ENCODE data around the gene KCNT1. TPM values are rescaled to one million over a fixed set of nuclear protein-coding genes. Genes with fewer than 3 reads are reported as not detected.

KCNT1 gene
- total RNA-seq, 1 experiment from 2014 or later: 0.17 TPM

GRCh38 chr9:135797507-135798262 is 95.7 kb downstream of the KCNT1 start:
- H4K20me1 ChIP-seq (ENCODE audit: insufficient read depth): no peaks in the 10 kb centered on the region
- no peak overlapping the region for H3K4me2 ChIP-seq (ENCODE audit: low read length)
- no peaks in the 10 kb centered on the region for H3K9me2 ChIP-seq (ENCODE audit: insufficient read depth)
- H3K9ac ChIP-seq (ENCODE audit: low read length): no peak overlapping the region
- intact Hi-C loops (cut with micrococcal nuclease): loop anchor here (1.0 kb wide), 1 partner anchor 326 kb away; no protein-coding TSS in a partner anchor
- no peaks in the 10 kb centered on the region for H3K36me3 ChIP-seq (ENCODE audit: control insufficient read depth in 1 of 2, insufficient read depth in 2 of 2, low read length in 2 of 2)
- RAD21 ChIA-PET (ENCODE audit: low non-redundant PET in 1 of 2, low total read pairs in 2 of 2, uncharacterized antibody in 2 of 2, unreplicated experiment in 2 of 2): no interaction called here
- no peak overlapping the region for H2AFZ ChIP-seq (ENCODE audit: low read depth, low read length, poor library complexity, severe bottlenecking)
- TF ChIP-seq RAD21 (IDR thresholded peaks at IDR 0.05; ENCODE audit: low read depth) (peak; percentile 79), ATF3 (IDR thresholded peaks at IDR 0.05) (no peak), CEBPB (IDR thresholded peaks at IDR 0.05; ENCODE audit: low read depth) (no peak)
- TF ChIP-seq, protein P1, sequence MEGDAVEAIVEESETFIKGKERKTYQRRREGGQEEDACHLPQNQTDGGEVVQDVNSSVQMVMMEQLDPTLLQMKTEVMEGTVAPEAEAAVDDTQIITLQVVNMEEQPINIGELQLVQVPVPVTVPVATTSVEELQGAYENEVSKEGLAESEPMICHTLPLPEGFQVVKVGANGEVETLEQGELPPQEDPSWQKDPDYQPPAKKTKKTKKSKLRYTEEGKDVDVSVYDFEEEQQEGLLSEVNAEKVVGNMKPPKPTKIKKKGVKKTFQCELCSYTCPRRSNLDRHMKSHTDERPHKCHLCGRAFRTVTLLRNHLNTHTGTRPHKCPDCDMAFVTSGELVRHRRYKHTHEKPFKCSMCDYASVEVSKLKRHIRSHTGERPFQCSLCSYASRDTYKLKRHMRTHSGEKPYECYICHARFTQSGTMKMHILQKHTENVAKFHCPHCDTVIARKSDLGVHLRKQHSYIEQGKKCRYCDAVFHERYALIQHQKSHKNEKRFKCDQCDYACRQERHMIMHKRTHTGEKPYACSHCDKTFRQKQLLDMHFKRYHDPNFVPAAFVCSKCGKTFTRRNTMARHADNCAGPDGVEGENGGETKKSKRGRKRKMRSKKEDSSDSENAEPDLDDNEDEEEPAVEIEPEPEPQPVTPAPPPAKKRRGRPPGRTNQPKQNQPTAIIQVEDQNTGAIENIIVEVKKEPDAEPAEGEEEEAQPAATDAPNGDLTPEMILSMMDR (IDR thresholded peaks at IDR 0.05 in 2 of 3, conservative IDR thresholded peaks at IDR 0.05 in 1 of 3; ENCODE audit: borderline replicate concordance in 1 of 3, insufficient read depth in 1 of 3, low read depth in 2 of 3, low read length in 2 of 3): peak; percentile 74 to 95 (median 87)
- peak; percentile 24 for DNase-seq (ENCODE audit: low read depth, low spot score)
- peaks cover 0 to 4% of the 10 kb centered on the region in 2 experiments; a peak in 1 of 4 replicates for H3K4me1 ChIP-seq (ENCODE audit: control insufficient read depth in 1 of 2, insufficient read depth in 2 of 2, low read length in 2 of 2)
- H3K79me2 ChIP-seq (ENCODE audit: insufficient read depth, low read length): no peaks in the 10 kb centered on the region
- no TSS peak for BruUV-seq (replicated peaks)
- no peaks in the 10 kb centered on the region for H3K27me3 ChIP-seq (ENCODE audit: insufficient read depth, low read length)
- H3K9me3 ChIP-seq (ENCODE audit: control insufficient read depth in 1 of 2, insufficient read depth in 1 of 2, low read depth in 1 of 2, low read length in 2 of 2): no peaks in the 10 kb centered on the region
- no peak overlapping the region for H3K4me3 ChIP-seq (replicated peaks in 1 of 2; ENCODE audit: low read depth in 1 of 2, low read length in 2 of 2)
- ATAC-seq: peak; percentile 91
- H3K27ac ChIP-seq (ENCODE audit: low read depth, low read length): no peak overlapping the region
- CTCF ChIA-PET: interaction anchor here (0.7 to 2.6 kb wide), 3 partner anchors 9 to 325 kb away, joined by 3 to 7 read pairs (median 4); no protein-coding TSS in a partner anchor
- POLR2A ChIA-PET: no interaction called here

GRCh38 chr9:135798263-135798585 is 96.2 kb downstream of the KCNT1 start:
- CTCF ChIA-PET: no interaction called here
- H3K36me3 ChIP-seq (ENCODE audit: control insufficient read depth in 1 of 2, insufficient read depth in 2 of 2, low read length in 2 of 2): no peaks in the 10 kb centered on the region
- no peaks in the 10 kb centered on the region for H3K79me2 ChIP-seq (ENCODE audit: insufficient read depth, low read length)
- H4K20me1 ChIP-seq (ENCODE audit: insufficient read depth): no peaks in the 10 kb centered on the region
- POLR2A ChIA-PET: no interaction called here
- no peaks in the 10 kb centered on the region for H3K9me2 ChIP-seq (ENCODE audit: insufficient read depth)
- H3K9me3 ChIP-seq (ENCODE audit: control insufficient read depth in 1 of 2, insufficient read depth in 1 of 2, low read depth in 1 of 2, low read length in 2 of 2): no peaks in the 10 kb centered on the region
- TF ChIP-seq TCF7L2 (IDR thresholded peaks at IDR 0.05; ENCODE audit: borderline replicate concordance, extremely low read depth, insufficient read depth, insufficient read length) (no peak), REST (IDR thresholded peaks at IDR 0.05; ENCODE audit: low read depth) (no peak), ELF1 (IDR thresholded peaks at IDR 0.05; ENCODE audit: borderline replicate concordance, low read depth) (no peak), YY1 (IDR thresholded peaks at IDR 0.05; ENCODE audit: extremely low read depth, insufficient replicate concordance, low read depth, low read length) (no peak)
- H3K4me1 ChIP-seq (ENCODE audit: control insufficient read depth in 1 of 2, insufficient read depth in 2 of 2, low read length in 2 of 2): peaks cover 0 to 8% of the 10 kb centered on the region in 2 experiments; a peak in 1 of 4 replicates
- H3K4me2 ChIP-seq (ENCODE audit: low read length): no peak overlapping the region
- RAD21 ChIA-PET (ENCODE audit: low non-redundant PET in 1 of 2, low total read pairs in 2 of 2, uncharacterized antibody in 2 of 2, unreplicated experiment in 2 of 2): no interaction called here
- no peak overlapping the region for H3K9ac ChIP-seq (ENCODE audit: low read length)
- ATAC-seq (no peak), DNase-seq (ENCODE audit: low read depth, low spot score) (no peak)
- H3K4me3 ChIP-seq (replicated peaks in 1 of 2; ENCODE audit: low read depth in 1 of 2, low read length in 2 of 2): no peak overlapping the region
- no peaks in the 10 kb centered on the region for H3K27me3 ChIP-seq (ENCODE audit: insufficient read depth, low read length)
- H3K27ac ChIP-seq (ENCODE audit: low read depth, low read length): no peak overlapping the region
- intact Hi-C loops (cut with micrococcal nuclease): no loop called here
- BruUV-seq (replicated peaks): no TSS peak
- H2AFZ ChIP-seq (ENCODE audit: low read depth, low read length, poor library complexity, severe bottlenecking): no peak overlapping the region

All from HCT116 (cell line).